NAMALWA (cell line): ENCODE results near the gene PLEKHA5.

ENCODE experiments used
- DNase-seq: peaks from one replicate; pipeline ENCODE4 v3.0.0-alpha.2; 2015; ENCODE audit warnings: low spot score

The PLEKHA5 gene

GRCh38 chr12:19234981-19235871, 105.7 kb downstream of the PLEKHA5 start:
- DNase-seq: no peak

GRCh38 chr12:19236656-19237055, 107.1 kb downstream of the PLEKHA5 start:
- DNase-seq: no peak

GRCh38 chr12:19238540-19238939, 109.0 kb downstream of the PLEKHA5 start:
- DNase-seq: no peak

- DNase-seq: no peak
Observed at GRCh38 chr12:19239102-19239501, 109.6 kb downstream of the PLEKHA5 start.

- no peak for DNase-seq
Observed at GRCh38 chr12:19239616-19240234, 110.2 kb downstream of the PLEKHA5 start.

GRCh38 chr12:19242581-19242980, 113.0 kb downstream of the PLEKHA5 start:
- DNase-seq: no peak

GRCh38 chr12:19243551-19243950, 114.0 kb downstream of the PLEKHA5 start:
- DNase-seq: no peak

GRCh38 chr12:19244312-19244711, 114.8 kb downstream of the PLEKHA5 start:
- DNase-seq: no peak

- DNase-seq: no peak
Observed at GRCh38 chr12:19245106-19245505, 115.6 kb downstream of the PLEKHA5 start.

GRCh38 chr12:19245666-19246065, 116.1 kb downstream of the PLEKHA5 start:
- no peak for DNase-seq

- no peak for DNase-seq
Observed at GRCh38 chr12:19246933-19247332, 117.4 kb downstream of the PLEKHA5 start.

GRCh38 chr12:19248929-19249602, 119.5 kb downstream of the PLEKHA5 start:
- no peak for DNase-seq

- no peak for DNase-seq
Observed at GRCh38 chr12:19251481-19252132, 122.1 kb downstream of the PLEKHA5 start.

- no peak for DNase-seq
Observed at GRCh38 chr12:19260135-19260534, 130.6 kb downstream of the PLEKHA5 start.

- no peak for DNase-seq
Observed at GRCh38 chr12:19261773-19262172, 132.2 kb downstream of the PLEKHA5 start.

- DNase-seq: no peak
Observed at GRCh38 chr12:19263672-19264071, 134.1 kb downstream of the PLEKHA5 start.

GRCh38 chr12:19273482-19274330, 144.2 kb downstream of the PLEKHA5 start:
- no peak for DNase-seq

GRCh38 chr12:19276767-19277166, 147.2 kb downstream of the PLEKHA5 start:
- DNase-seq: no peak

GRCh38 chr12:19277711-19278110, 148.2 kb downstream of the PLEKHA5 start:
- DNase-seq: no peak

- DNase-seq: no peak
Observed at GRCh38 chr12:19278407-19278806, 148.9 kb downstream of the PLEKHA5 start.

- no peak for DNase-seq
Observed at GRCh38 chr12:19282133-19282699, 152.7 kb downstream of the PLEKHA5 start.
